Esophagus muscularis mucosa (tissue), 4 donors: ENCODE data around the gene CLASRP. TPM values are rescaled to one million over a fixed set of nuclear protein-coding genes. Genes with fewer than 3 reads are reported as not detected.

Experiments used
- DNase-seq: peaks from one replicate; pipeline ENCODE4 v3.0.0-alpha.2; 2017; ENCODE audit errors: extremely low spot score
- H3K27ac ChIP-seq, 4 donors: fragments of 200-600 bp; sonication (generic); replicated peaks in 1 of 4; 1 replicate in 3 of 4; 2 replicates in 1 of 4; pipeline ENCODE4 v1.5.1; 2016 to 2019; ENCODE audit warnings: mild to moderate bottlenecking in 1 of 4
- H3K27me3 ChIP-seq, 4 donors: fragments of 200-600 bp; sonication (generic); one replicate each; pipeline versions ENCODE4 v1.5.1 to v1.6.0; 2016 to 2019
- H3K36me3 ChIP-seq, 4 donors: fragments of 200-600 bp; sonication (generic); one replicate each; pipeline ENCODE4 v1.5.1; 2016 to 2019
- H3K4me1 ChIP-seq, 4 donors: fragments of 200-600 bp; sonication (generic); one replicate each; pipeline ENCODE4 v1.5.1; 2016 to 2019
- H3K4me3 ChIP-seq, 4 donors: fragments of 200-600 bp; sonication (generic); 1 replicate in 2 of 4; 2 replicates in 2 of 4; pipeline ENCODE4 v1.5.1; 2016 to 2019; ENCODE audit warnings: mild to moderate bottlenecking in 4 of 4, moderate library complexity in 1 of 4
- H3K9me3 ChIP-seq, 4 donors: fragments of 200-600 bp; sonication (generic); 1 replicate in 3 of 4; 2 replicates in 1 of 4; pipeline ENCODE4 v1.5.1; 2016 to 2019
- CTCF ChIP-seq, 3 experiments: fragments of 200-600 bp in 2 of 3; fragments of 450-650 bp in 1 of 3; sonication (generic) in 2 of 3; IDR thresholded peaks; one replicate each; pipeline ENCODE4 v1.5.1; 2017 to 2019; ENCODE audit warnings: antibody characterized with exemption in 3 of 3, mild to moderate bottlenecking in 2 of 3, moderate library complexity in 1 of 3
- EP300 ChIP-seq: sonication (generic); formaldehyde crosslinking; IDR thresholded peaks from one replicate; pipeline ENCODE4 v1.6.1; 2017; ENCODE audit warnings: antibody characterized with exemption
- POLR2A ChIP-seq: fragments of 450-650 bp; IDR thresholded peaks from one replicate; pipeline ENCODE4 v1.6.1; 2017; ENCODE audit warnings: antibody characterized with exemption, moderate library complexity, mild to moderate bottlenecking, low read depth
- POLR2AphosphoS5 ChIP-seq, 2 donors: sonication (generic); formaldehyde crosslinking; IDR thresholded peaks; one replicate each; pipeline ENCODE4 v1.6.1; 2017; ENCODE audit warnings: antibody characterized with exemption in 2 of 2
- WGBS: methylation state at CpG from one replicate; pipeline ENCODE4 v1.1.5; 2018; 5-methylcytosine and 5-hydroxymethylcytosine counted together
- intact Hi-C: fragments of 100-400 bp; cut with DNase I; formaldehyde crosslinking; loops from one replicate; pipeline ENCODE4 v1.15.1; 2023
- total RNA-seq, 4 donors: library from RNA; depleted of rRNA; stranded (reverse); fragments of >200 nt; gene quantifications; one replicate each; pipeline versions ENCODE4 v1.1.0 to v1.2.1, GENCODE V29; 2016

The CLASRP gene
- total RNA-seq, 4 donors from 2014 or later = 20.7 to 59.8 (median 32.9) TPM

- 81% methylated on average over 7 of the region's 10 CpGs for WGBS
- intact Hi-C loops = loop anchor here (10.0 kb wide), 1 partner anchor 184 kb away; the partner anchor contains the start of gene TOMM40
- Histone ChIP-seq H3K36me3 (peaks cover 0 to 21% (median 12%) of the 10 kb centered on the region in 4 donors), H3K4me1 (peaks cover 33 to 50% (median 49%) of the 10 kb centered on the region in 4 donors), H3K4me3 (peak overlapping the region; percentile 72 to 93 (median 82)), H3K27me3 (no peaks in the 10 kb centered on the region), H3K9me3 (no peaks in the 10 kb centered on the region), H3K27ac (peak overlapping the region; percentile 76 to 78 (median 76))
- TF ChIP-seq POLR2A (no peak), CTCF (IDR thresholded peaks at IDR 0.05) (no peak), POLR2AphosphoS5 (IDR thresholded peaks at IDR 0.05) (no peak), EP300 (no peak)
- no peak for DNase-seq
These were observed 39.7 kb downstream of the CLASRP start for GRCh38 chr19:45078390-45079062.

- under 1% methylated on average over 29 of the region's 61 CpGs for WGBS
- intact Hi-C loops = loop anchor here (10.0 kb wide), 1 partner anchor 184 kb away; the partner anchor contains the start of gene TOMM40
These were observed 40.4 kb downstream of the CLASRP start, which contains the start of gene GEMIN7 for GRCh38 chr19:45079063-45079910. Gene GEMIN7 (plus strand): TSS chr19:45079260. CDS start chr19:45090115, 10,855 bp downstream.

DNA sequence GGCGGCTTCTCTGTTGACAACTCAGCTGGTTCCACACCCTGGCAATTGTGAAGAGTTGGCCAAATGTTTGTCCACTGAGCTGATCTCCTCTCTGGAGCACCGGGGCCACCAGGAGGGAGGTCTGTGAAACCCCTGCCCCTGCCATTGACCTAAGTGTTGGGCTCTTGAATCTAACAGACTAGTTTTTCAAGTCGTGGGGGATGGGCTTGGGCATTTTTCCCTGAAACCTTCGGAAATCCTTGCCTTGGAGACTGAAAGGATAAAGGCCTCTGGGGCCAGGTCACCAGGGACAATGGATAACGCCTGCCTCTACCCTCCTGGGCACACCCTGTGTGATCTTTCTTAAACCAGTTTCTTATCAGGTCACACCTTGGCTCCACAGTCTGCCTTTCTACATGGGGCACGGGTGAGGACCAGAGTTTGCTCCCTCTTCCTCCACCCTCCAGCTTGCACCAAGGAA is 41.1 kb downstream of the CLASRP start:
- Histone ChIP-seq H3K4me3 (peak overlapping the region; percentile 72 to 93 (median 82)), H3K27me3 (no peaks in the 10 kb centered on the region), H3K27ac (peak overlapping the region in 3 of 4 donors; percentile 76 to 78 (median 77)), H3K4me1 (peaks cover 33 to 48% (median 47%) of the 10 kb centered on the region in 4 donors), H3K36me3 (peaks cover 0 to 29% (median 17%) of the 10 kb centered on the region in 4 donors), H3K9me3 (no peaks in the 10 kb centered on the region)
- intact Hi-C loops = loop anchor here (10.0 kb wide), 1 partner anchor 185 kb away; the partner anchor contains the start of gene TOMM40
- TF ChIP-seq POLR2AphosphoS5 (IDR thresholded peaks at IDR 0.05) = no peak
- TF ChIP-seq POLR2A = no peak
- DNase-seq = no peak
- 19% methylated on average over 5 of the region's 6 CpGs for WGBS

More at GRCh38 chr19:45079063-45079910, 40.4 kb downstream of the CLASRP start, which contains the start of gene GEMIN7:
- DNase-seq = no peak
- H3K4me3 ChIP-seq = peak within 1 kb of the TSS; percentile 72 to 93 (median 82)
- H3K27me3 ChIP-seq = no peaks in the 10 kb centered on the region
- H3K27ac ChIP-seq = peak within 1 kb of the TSS; percentile 76 to 78 (median 76)
- no peaks in the 10 kb centered on the region for H3K9me3 ChIP-seq
- TF ChIP-seq CTCF (IDR thresholded peaks at IDR 0.05) = peak; percentile 19 to 34 (median 26)
- TF ChIP-seq POLR2A = no peak
- peak; percentile 56 to 69 for TF ChIP-seq POLR2AphosphoS5 (IDR thresholded peaks at IDR 0.05)
- peaks cover 0 to 24% (median 12%) of the 10 kb centered on the region in 4 donors for H3K36me3 ChIP-seq
- H3K4me1 ChIP-seq = peaks cover 33 to 50% (median 49%) of the 10 kb centered on the region in 4 donors

DNA sequence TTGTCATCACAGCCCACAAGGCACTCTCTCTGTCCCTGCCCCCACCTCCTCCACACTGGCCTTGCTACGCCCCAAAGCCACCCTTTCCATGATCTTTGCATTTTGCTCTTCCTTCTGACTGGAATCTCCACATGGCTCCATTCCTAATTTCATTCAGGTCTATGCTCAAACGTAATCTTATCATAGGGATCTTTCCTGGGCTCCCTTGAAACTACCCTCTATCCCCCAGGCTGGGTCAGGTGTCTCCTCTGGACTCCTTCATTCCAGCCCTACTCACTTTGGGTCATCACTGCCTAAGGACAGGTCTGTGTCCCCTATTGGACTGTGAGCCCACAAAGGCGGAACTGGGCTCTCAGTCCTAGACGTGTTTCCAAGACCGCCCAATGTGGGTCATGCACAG is 43.3 kb downstream of the CLASRP start:
- H3K27ac ChIP-seq = no peak overlapping the region
- no peak overlapping the region for H3K4me3 ChIP-seq
- H3K36me3 ChIP-seq = peaks cover 0 to 46% (median 28%) of the 10 kb centered on the region in 4 donors
- no peak for TF ChIP-seq CTCF (IDR thresholded peaks at IDR 0.05)
- no peak for TF ChIP-seq EP300
- TF ChIP-seq POLR2A = no peak
- no peak for TF ChIP-seq POLR2AphosphoS5 (IDR thresholded peaks at IDR 0.05)
- intact Hi-C loops = no loop called here
- no peak for DNase-seq
- peaks cover 24 to 27% (median 25%) of the 10 kb centered on the region in 4 donors for H3K4me1 ChIP-seq
- WGBS = 87% methylated on average over 5 of the region's 5 CpGs
- no peaks in the 10 kb centered on the region for H3K9me3 ChIP-seq
- H3K27me3 ChIP-seq = no peaks in the 10 kb centered on the region
